GM12801 (cell line): Measurements from ENCODE around the gene TNFRSF13B.

ENCODE experiments used
- CTCF ChIP-seq: IDR thresholded peaks from one replicate; pipeline ENCODE4 v1.5.1; 2011; ENCODE audit warnings: control low read depth; ENCODE audit not compliant: insufficient read length; ENCODE audit errors: extremely low read depth

TNFRSF13B gene

GRCh38 chr17:16997514-16998429, 25.9 kb upstream of the TNFRSF13B start:
- TF ChIP-seq CTCF, result no peak

- no peak for TF ChIP-seq CTCF
These were observed 24.0 kb upstream of the TNFRSF13B start for GRCh38 chr17:16995930-16996329.

GRCh38 chr17:16994631-16995030, 22.7 kb upstream of the TNFRSF13B start:
- no peak for TF ChIP-seq CTCF

- no peak for TF ChIP-seq CTCF
These were observed 19.6 kb upstream of the TNFRSF13B start for GRCh38 chr17:16991349-16992009.

- TF ChIP-seq CTCF, result no peak
These were observed 18.3 kb upstream of the TNFRSF13B start for GRCh38 chr17:16989953-16990860.

- TF ChIP-seq CTCF, result no peak
These were observed 17.5 kb upstream of the TNFRSF13B start for GRCh38 chr17:16989230-16989952.
